ENCODE data around the gene VAPB.

GRCh38 chr20:58405504-58406291, 16.7 kb downstream of the VAPB start:
- no peak for TF ChIP-seq BHLHE40 (IDR thresholded peaks at IDR 0.05; ENCODE audit: borderline replicate concordance)
- TF ChIP-seq FOXA1 (IDR thresholded peaks at IDR 0.05) = no peak
- no peak for TF ChIP-seq SP1 (IDR thresholded peaks at IDR 0.05)
- TF ChIP-seq CTBP1 (IDR thresholded peaks at IDR 0.05; ENCODE audit: borderline replicate concordance) = no peak
- TF ChIP-seq FOXM1 (IDR thresholded peaks at IDR 0.05; ENCODE audit: borderline replicate concordance) = no peak
